NCI-H2196 treated with DMSO at 0.1 percent for 48 hours (cell line): Measurements from ENCODE around the gene NEAT1.
"Not testable (repeated sequence)": the region's sequence is repeated elsewhere in the genome, so short reads cannot be mapped to it uniquely, and the experiment has no call there.

Experiments
- DNase-seq: peaks from one replicate; lab custom pipeline; 2025; ENCODE audit not compliant: unreplicated experiment; lab: John Stamatoyannopoulos, UW

Gene NEAT1

GRCh38 chr11:65404638-65405339 is 17.8 kb upstream of the NEAT1 start:
- no peak for DNase-seq

DNA sequence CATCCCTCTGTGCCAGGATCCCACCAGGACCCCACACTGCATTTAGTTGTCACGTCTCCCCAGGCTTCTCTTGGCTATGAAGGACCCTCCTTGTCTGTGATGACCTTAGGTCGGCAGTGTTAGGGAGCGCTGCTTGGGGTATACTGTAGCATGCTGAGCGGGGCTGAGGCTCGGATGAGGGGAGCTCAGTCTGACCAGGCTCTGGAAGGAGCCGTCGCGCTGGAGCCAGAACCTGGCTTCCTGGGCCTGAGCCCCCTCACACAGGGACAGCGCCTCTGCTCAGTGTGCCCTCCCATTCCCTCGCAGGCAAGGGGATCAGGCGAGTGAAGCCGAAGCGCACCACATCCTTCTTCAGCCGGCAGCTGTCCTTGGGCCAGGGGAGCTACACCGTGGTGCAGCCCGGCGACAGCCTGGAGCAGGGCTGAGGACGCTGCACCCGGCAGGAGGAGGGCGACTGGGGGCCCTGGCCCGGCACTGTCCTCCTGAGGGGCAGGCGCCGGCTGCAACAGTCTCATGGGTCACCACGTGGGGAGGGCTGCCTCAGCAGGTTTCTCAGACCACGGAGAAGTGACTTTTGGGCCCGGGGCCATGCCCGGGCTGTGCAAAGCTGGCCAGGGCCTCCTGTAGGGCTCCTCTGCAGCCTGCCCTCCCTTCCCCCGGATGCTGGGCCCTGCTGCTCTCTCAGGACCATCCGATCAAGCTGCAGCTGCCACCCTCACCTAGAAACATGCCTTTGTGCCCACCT is 11.5 kb upstream of the NEAT1 start:
- no peak for DNase-seq

GRCh38 chr11:65411681-65412070 is 10.9 kb upstream of the NEAT1 start:
- no peak for DNase-seq

GRCh38 chr11:65412271-65413076 is 10.1 kb upstream of the NEAT1 start:
- DNase-seq: no peak

- DNase-seq: not testable (repeated sequence)
These were observed 9.4 kb upstream of the NEAT1 start for GRCh38 chr11:65413077-65413664.

- no peak for DNase-seq
These were observed 7.7 kb upstream of the NEAT1 start for GRCh38 chr11:65414776-65415498.

- no peak for DNase-seq
These were observed 6.9 kb upstream of the NEAT1 start for GRCh38 chr11:65415499-65416340.

GRCh38 chr11:65416341-65416824 is 6.2 kb upstream of the NEAT1 start:
- DNase-seq: peak; percentile 71

- no peak for DNase-seq
These were observed 5.5 kb upstream of the NEAT1 start for GRCh38 chr11:65416841-65417701.

DNA sequence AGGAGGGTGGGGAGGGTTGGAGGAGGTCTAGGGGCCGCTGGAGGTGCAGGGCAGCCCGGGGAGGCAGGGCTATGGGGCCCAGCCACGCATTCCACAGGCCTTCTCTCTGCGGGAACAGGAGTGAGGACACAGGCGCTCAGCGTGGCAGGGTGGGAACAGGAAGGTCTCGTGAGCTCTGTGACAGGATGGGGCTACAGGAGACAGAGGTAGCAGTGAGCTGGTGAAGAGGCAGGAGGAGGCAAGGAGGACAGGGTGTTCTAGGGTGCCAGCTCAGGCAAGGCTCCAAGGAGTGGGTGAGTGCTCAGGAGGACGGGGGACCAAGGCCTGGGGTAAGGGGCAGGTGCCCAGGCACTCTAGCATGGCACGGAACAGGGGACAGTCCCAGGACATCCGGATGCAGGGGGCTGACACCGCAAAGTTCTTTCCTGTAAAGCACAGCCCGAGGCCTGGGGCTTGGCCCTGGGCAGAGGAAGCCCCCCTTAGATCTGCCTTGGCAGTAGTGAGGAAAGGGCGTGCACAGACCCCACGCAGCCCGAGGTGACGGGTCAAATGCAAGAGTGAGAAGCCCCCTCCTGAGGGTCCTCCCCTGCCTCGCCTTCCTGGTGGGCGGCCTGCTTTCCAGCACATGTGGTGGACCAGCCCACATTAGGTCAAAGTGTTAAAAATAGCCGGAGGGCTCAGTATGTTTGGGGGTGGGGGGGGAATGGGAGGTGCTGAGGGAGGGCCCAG is 4.7 kb upstream of the NEAT1 start:
- DNase-seq: no peak

DNA sequence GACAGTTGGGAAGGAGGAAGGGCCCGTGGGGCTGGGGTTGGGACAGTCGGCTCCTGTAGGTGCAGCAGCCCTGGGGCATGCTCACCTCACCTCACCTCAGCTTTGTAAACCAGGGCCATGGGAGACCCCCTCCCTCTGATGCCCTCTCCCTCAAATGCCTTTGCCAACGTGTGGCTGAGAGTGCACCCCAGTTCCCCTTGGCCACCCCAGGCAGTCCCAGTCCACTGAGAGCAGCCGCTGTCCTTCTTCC is 4.2 kb upstream of the NEAT1 start:
- DNase-seq: no peak

- DNase-seq: peak; percentile 100
These were observed 3.7 kb upstream of the NEAT1 start for GRCh38 chr11:65418681-65419459.

GRCh38 chr11:65419460-65419771 is 3.2 kb upstream of the NEAT1 start:
- DNase-seq: no peak

DNA sequence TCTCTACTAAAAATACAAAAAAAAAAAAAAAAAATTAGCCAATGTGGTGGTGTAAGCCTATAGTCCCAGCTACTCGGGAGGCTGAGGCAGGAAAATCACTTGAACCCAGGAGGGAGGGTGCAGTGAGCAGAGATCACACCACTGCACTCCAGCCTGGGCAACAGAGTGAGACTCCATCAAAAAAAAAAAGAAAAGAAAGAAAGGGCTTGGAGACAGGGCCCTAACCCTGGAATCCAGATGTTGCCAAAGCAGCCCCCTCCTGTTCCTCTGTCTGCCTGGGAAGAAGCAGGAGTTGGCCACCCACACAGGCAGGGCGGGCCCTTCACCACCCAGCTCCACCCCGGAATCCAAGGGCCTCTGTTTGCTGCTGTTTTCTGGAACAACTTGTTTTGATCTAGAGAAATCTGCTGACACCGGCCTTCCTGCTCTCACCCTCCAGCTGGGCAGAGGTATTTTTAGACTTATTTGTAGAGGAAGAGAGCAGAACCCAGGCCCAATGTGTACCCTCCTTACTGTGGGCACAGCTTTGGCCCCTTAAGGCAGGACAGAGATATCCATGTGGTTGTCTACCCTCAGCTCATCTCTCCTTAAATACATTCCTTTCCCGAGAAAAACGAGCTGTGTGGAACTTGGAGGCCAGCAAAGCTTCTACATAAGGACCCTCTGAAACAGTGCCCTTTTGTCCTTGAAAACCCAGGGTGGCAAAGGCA is 2.7 kb upstream of the NEAT1 start:
- peak; percentile 82 for DNase-seq

DNA sequence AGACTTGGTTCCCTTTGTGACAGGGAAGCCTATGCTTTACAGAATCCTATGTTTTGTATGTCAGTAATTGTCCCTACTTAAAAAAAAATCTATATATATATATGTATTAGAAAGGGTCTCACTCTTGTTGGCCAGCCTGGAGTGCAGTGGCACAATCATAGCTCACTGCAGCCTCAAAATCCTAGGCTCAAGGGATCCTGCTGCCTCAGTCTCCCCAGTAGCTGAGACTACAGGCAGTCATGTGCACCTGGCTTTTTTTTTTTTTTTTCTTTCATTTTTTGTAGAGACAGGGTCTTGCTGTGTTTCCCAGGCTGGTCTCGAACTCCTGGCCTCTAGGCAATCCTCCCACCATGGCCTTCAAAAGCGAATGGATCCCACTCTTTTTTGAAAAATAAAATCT is 2.1 kb upstream of the NEAT1 start:
- no peak for DNase-seq

DNA sequence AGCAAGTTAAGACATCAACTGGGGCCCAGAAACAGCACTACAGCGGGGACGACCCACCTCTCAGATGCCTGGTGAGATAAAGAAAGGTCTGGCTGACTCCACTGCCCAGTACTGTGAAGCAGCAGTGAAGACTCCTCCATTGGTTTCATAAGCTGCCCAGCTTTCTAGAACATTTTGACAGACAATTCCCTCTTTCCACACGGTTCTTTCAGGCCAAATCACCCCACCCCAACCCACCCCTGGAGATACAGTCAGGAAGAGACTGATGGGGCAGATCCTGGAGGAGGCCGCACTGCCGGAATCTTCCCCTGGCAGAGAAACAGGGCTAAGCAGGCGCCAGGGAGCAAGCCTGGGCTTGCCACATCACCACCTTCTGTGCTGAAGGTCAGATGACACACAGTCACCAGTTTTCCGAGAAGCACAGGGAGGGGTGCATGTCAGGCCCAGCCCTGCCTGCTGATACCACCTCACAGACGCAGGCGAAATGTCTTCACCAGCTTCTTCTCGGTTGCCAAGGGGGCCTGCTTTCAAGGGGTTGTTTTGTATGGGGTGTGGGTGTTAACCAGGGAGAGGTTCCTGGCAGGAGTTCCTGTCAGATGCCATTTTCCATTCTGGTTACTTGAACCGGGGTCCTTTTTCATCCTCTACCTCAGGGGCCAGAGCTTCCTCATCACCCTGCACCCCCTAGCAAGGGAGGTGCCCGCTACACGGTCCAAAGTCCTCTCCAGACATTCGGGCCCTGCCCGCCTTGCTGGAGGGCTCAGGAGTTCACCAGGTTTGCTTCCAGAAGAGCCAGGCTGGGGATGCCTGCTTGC is 1.4 kb upstream of the NEAT1 start:
- peak; percentile 95 for DNase-seq
